ENCODE results near the gene FCER1G.
A peak's percentile ranks its signal among the peaks of the same experiment; 100 is the strongest.

The FCER1G gene

GRCh38 chr1:161189036-161189435, 26.1 kb upstream of the FCER1G start:
- no peak for DNase-seq

DNA sequence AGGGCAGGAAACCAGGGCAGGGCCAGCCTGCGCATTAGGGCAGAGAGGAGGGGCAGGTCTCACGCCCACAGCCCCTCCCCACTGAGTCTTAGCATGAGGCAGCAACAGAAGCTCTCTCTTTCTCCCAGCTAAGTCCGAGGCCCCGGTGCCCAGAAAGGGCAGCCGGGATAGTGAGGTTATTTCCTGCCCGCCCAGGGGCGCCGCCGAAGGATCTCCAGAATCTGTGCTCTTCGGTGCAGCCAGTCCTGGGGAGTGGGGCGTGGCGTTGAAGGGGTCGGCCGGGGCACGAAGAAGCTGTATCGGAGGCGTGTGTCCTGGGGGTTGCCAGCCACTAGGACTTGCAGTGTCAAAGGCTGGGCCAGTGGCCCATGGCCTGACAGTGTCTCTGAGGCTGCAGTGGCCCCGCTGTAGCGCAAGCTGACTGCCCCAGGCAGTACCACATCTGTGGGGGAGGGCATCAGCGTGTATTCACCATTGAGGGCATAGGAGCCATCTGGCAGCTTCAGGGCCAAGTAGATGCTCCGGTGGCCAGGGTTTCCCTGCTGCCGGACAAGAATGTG, 24.1 kb upstream of the FCER1G start:
- no peak for DNase-seq

DNA sequence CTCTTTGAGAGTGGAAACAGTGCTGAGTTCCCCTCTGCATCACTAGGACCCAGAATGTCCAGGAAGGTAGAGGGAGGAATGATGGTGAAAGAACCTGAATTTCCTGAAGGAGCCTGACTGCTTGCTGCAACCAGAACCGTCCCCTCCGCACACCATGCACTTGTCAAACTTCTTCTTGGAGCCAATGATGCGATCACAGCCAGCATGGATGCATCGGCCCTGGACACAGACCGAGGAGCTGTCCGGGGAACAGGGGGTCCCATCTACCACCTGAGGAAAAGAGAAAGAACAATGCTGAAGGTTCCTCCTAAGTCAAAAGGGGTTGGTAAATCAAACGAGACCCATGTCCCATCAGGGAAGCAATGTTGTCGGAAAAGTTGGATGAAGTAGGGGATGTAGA, 23.1 kb upstream of the FCER1G start:
- no peak for DNase-seq

- no peak for DNase-seq
Observed at GRCh38 chr1:161192476-161193465, 22.3 kb upstream of the FCER1G start.

GRCh38 chr1:161193561-161194235, 21.4 kb upstream of the FCER1G start:
- DNase-seq, result no peak

GRCh38 chr1:161195171-161195570, 19.9 kb upstream of the FCER1G start:
- no peak for DNase-seq

DNA sequence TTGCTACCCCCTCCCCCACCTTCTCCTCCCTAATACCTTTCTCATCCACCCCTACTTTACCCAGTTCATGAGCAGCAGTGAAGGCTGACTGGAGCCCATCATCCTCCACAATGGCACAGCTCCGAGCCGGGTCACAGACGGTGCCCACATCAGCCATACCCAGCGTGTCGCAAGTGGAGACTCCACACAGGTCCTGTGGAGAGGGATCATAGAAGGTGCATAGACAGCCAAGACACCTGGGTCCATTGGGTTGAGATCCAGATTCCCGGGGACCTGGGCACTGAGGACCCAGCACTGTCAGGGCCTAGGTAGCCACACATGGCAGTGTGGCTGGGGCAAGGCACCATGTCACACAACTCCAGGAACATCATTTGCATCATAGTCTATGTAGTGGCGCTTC, 19.0 kb upstream of the FCER1G start:
- DNase-seq, result no peak

- no peak for DNase-seq
Observed at GRCh38 chr1:161196521-161197451, 18.3 kb upstream of the FCER1G start.

DNA sequence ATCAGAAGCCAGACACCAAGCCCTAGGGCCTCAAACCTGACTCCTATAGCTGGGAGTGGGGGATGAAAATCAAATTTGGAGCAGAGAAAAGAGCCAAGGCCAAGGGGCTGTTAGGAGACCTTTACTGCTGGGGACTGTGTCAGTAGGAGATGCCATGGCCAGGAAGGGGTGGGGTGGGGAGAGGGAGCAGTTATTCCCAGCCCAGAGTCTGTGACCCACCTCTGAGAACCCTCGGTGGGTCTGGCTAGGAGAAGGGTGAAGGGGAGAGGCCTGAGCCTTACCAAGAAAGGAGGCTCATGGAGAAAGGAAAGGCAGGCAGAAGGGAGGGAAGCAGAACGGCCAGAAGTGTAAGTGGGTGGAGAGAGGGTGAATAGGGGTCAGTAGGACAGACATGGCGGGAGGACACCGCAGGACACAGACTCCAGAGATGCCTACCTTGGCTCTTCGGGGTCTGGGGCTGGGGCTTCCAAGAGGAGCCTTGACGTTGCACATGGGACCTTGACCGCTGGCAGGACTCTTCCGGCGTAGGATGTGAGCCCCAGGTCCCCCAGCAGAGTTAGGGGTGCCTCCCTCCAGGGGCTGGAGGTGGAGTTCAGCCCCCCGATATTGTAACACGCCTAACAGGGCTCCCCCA, 17.4 kb upstream of the FCER1G start:
- DNase-seq, result no peak

- no peak for DNase-seq
Observed at GRCh38 chr1:161198194-161198896, 16.8 kb upstream of the FCER1G start.

GRCh38 chr1:161198897-161199431, 16.1 kb upstream of the FCER1G start, which contains the start of gene ADAMTS4:
ADAMTS4 (minus strand) TSS chr1:161199054; CDS start chr1:161198627, 427 bp downstream.
- DNase-seq, result peak; percentile 52

GRCh38 chr1:161199506-161200139, 15.5 kb upstream of the FCER1G start:
- no peak for DNase-seq

- no peak for DNase-seq
Observed at GRCh38 chr1:161200421-161200991, 14.6 kb upstream of the FCER1G start.

GRCh38 chr1:161200992-161201835, 13.9 kb upstream of the FCER1G start:
- no peak for DNase-seq

DNA sequence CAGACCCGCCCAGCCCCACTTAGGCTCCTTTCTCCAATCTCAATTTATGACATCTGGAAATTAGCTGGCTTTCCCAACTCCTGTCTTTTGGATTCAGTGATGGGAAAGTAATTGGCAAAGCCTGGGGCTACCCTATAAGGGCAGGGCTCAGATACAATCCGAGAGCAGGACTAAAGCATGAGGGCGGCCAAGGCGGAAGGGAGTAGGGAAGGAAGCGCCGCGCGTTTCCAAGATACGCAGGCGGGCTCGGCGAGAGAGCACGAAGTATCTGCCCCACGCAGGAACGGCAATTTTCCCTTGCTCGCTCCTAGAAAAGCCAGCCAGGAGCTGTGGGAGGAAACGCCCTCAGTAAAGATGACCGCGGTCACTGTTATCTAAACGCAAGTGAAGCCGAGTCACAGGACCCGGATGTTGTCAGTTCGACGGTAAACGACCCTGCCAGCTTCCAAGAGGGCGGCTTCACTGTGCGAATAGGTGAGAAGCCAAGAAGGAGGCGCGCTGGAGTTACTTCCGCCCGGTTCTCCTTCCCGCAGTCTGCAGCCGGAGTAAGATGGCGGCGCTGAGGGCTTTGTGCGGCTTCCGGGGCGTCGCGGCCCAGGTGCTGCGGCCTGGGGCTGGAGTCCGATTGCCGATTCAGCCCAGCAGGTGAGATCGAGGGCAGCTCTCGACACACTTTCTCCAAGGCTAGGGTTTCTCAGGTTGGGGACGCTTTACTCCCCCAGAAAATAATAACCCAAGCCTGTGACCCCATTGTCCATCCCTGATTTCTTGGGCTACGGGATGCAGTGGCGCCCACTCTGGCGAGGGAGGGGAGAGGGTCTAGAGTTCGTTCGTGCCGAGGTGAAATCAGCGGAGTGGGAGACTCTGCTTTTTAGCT, 13.0 kb upstream of the FCER1G start, which contains the start of gene NDUFS2:
TSS of gene NDUFS2 (plus strand) at position 532 of the 877 bp plus-strand sequence. CDS start at position 551, 19 bp downstream.
- DNase-seq, result peak; percentile 83

GRCh38 chr1:161206411-161207140, 8.5 kb upstream of the FCER1G start:
- DNase-seq, result no peak

DNA sequence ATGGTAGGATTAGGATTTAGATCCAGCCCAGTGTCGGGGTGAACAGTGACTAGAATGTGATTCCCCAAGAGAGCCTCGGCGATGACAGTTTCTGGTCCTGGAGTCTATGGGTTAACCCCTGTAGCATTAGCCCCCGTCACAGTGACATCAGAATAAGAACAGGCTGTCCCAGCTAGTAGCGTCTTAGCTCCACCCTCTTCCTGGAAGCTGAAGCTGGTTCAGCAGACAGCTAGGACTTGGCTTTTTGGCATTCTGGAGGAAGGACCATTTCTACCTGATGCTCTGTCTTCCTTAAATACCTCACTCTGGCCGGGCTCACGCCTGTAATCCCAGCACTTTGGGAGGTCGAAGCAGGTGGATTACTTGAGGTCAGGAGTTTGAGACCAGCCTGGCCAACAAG, 7.9 kb upstream of the FCER1G start:
- DNase-seq, result no peak
